ENCODE results near the gene EEFSEC.

EEFSEC gene

DNA sequence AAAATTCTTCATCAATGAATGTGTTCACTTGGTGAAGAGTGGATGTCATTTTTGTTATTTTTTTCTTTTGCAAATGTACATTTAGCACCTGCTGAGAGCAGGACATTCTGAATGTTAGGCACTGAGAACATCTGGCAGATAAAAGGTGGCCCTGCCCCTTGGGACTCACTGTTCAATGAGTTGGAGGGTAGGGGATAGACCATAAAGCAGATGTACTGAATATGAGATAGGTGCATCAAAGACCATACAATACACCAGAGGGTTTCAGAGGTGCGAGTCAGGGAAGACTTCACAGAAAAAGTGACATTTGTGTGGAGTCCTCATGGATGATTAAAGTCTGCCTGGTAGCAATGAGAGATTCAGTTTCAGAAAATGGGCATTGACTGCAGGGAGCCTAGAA, 34.2 kb downstream of the EEFSEC start:
- DNase-seq = no peak

DNA sequence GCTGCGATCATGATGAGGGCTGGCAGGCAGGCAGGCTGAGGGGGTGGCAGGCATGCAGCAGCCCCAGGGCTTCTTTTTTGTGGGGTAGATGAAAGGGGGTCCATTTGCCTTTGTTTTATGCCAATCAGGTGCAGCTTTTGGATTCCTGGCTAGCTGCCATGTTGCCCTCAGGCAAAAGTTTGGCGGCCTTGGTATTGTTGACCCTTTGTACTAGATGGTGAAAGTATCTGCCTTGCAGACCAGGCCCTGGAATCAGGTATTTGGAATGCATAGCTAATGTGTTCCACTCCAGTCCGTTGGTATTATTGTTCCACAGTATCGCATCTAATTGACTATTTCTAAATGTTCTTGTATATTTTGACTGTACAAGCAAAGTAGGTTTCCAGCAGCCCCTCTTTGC, 35.0 kb downstream of the EEFSEC start:
- no peak for DNase-seq

DNA sequence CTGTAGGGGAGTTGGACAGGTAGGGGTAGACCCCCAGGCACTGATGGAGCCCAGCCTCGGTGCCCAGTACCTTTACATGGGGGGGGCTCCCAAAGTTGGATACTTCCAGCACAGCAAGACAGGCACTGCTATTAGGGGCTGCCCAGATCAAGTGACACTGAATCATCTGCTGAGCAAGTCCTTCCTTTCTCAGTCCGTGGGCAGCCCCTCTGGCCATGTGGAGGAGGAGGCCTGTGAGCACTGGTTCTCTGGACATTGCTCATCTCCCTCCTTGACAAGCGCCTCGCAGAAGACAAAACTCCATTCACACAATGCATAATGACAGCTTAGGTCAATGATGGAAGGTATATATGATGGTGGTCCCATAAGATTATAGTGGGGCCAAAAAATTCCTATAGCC, 35.7 kb downstream of the EEFSEC start:
- peak; percentile 33 to 71 for DNase-seq

DNA sequence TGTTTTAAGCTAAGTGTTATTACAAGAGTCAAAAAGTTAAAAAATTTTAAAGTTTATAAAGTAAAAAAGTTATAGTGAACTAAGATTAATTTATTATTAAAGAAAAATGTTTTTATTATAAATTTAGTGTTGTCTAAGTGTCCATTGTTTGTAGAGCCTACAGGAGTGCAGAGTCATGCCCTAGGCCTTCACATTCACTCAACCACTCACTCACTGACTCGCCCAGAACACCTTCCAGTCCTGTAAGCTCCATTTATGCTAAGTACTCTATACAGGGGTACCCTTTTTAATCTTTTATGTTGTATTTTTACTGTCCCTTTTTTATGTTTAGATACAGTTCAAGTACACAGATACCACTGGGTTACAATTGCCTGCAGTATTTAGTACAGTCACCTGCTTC, 37.2 kb downstream of the EEFSEC start:
- no peak for DNase-seq

DNA sequence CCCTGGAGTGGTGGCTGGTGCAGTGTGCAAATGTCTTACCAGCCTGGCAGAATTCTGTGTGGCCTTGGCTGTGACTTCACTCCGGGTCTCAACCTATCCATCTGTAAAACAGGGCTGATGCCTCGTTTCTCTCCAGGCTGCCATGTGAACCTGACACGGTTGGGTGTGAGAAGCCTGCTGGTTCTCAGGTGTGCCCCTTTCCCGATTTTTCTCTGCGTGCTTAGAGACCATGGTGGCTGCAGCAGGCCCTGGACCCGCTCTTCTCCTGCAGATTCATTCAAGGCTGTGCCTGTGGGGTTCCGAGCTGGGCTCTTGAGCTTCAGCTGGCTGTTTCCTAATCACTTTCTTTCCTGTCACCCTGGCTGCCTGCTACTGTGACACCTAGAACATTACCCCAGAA, 38.9 kb downstream of the EEFSEC start:
- DNase-seq = no peak

DNA sequence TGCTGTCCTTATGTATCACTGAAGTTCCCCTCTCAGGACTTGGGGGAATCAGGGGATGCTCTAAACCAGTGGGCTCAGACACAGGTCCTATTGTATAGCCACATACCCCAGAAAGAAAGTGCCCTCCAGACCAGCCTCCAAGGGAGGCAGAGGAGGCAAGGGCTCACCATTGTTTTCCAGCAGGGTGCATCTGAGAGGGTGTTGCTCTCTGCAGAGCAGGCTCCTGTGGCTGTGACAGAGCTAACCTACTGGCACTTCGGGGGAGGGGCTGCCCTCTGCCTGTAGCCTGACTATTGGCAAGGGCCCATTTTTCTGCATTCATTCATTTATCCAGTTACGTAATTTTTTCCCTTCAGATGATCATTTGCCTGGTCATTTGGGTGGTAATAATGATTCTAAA, 39.9 kb downstream of the EEFSEC start:
- no peak for DNase-seq

DNA sequence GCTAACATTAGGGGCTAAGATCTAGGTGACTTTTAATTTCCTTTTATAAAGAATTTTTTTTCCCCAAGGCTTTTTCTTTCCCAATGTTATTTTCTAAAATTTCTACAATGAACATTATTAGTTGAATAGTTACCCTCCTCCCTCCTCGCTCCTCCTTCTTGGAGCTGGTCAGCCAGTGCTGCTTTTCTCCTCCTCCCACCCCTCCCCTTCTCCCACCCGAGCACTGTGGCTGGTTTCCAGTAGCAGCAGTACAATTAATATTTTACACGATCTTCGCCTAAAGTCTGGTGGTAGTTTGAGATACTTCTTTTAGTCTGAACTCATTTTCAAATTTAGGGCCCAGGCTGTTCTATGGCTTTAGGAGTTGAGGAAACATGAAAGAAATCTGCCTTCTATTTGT, 41.6 kb downstream of the EEFSEC start:
- DNase-seq = no peak

DNA sequence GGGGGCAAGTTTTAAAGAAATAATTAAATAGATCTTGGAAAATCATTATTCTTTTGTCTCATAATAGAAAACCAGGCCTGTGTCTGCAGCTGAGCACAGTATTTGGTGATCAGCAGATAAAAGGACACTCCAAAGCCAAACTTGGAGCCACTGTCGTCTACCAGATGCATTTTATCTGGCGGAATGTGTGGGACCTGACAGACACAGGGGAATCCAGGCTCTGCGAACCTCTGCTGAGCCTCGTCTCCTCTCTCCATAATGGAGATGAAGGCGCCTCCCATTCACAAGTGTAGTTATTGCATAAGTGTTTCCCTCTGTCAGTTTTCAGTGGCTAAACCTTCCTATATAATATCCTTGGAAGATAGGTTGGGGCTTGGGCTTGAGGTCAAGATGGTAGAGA, 42.1 kb downstream of the EEFSEC start:
- DNase-seq = no peak

GRCh38 chr3:128195802-128196201, 42.5 kb downstream of the EEFSEC start:
- DNase-seq = peak; percentile 19 to 37

DNA sequence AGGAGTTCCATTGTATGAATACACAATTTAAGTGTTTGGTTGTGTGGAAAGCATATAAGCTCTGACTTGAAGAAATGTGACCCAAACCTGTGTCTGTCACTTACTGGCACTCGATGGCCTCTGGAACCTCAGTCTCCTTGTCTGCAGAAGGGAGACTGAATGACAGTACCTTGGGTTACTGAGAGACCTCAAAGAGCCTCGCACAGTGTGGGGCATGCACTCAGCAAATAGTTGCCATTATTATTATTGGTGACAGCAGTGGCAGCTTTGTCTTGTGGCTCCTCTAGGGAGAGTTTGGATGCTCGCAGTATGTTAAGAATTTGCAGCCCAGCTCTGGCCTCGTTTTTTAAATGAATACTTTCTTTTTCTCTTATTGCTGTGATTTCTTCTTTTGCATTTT, 43.4 kb downstream of the EEFSEC start:
- no peak for DNase-seq

- DNase-seq = no peak
Observed at GRCh38 chr3:128197855-128198254, 44.6 kb downstream of the EEFSEC start.

- no peak for DNase-seq
Observed at GRCh38 chr3:128198313-128198712, 45.0 kb downstream of the EEFSEC start.

GRCh38 chr3:128199110-128199509, 45.8 kb downstream of the EEFSEC start:
- DNase-seq = no peak

- no peak for DNase-seq
Observed at GRCh38 chr3:128201158-128201755, 48.0 kb downstream of the EEFSEC start.

GRCh38 chr3:128203169-128203568, 49.9 kb downstream of the EEFSEC start:
- DNase-seq = no peak

DNA sequence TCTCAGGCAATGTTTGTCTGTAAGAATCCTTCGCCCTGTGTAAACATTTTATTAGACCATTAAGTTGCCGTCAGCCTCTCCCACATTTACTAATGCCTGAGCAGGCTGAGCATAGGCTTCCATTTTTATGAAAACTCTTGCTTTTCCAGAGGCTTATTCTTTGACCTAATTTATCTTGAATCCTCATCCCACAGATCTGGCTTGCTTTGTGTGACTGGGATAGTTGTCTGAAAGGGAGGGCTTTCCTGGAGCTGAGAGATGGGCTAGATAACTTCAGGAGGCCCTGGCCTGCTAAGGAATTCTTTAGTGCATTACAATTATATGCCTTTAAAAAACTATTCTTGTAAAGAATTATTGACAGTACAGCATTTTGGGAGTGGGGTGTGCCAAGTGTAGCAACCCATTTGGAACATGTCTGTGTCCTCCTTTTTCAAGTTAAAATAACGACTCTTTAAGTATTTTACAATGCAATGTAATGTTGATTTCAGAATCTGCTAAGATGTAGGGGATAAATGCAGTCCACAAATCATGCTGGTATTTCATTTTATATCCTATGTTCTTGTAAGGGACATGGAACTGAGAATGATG, 52.4 kb downstream of the EEFSEC start:
- DNase-seq = no peak

DNA sequence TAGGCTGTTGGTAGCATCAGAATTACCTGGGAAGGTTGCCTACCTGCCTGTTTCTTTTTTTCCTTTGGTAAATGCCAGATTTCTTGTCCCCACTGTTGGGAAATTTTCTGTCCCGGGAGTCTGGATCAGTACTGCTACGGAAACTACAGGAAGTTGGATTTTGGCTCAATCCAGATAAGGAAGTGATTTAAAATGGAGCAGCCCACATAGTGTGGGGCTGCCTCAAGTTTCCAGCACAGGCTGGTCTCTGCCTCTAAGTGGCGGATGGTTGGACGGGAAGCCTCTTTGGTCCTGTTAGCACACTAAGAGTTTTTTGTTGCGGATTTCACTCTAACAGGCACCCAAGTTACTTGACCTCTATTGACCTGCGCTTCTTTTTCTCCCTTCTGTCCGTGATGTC, 54.7 kb downstream of the EEFSEC start:
- DNase-seq = no peak

- DNase-seq = no peak
Observed at GRCh38 chr3:128210711-128211110, 57.4 kb downstream of the EEFSEC start.

GRCh38 chr3:128214056-128214455, 60.8 kb downstream of the EEFSEC start:
- no peak for DNase-seq

GRCh38 chr3:128215290-128215689, 62.0 kb downstream of the EEFSEC start:
- no peak for DNase-seq

GRCh38 chr3:128215800-128216495, 62.7 kb downstream of the EEFSEC start:
- DNase-seq = no peak

- DNase-seq = no peak
Observed at GRCh38 chr3:128217702-128218547, 64.6 kb downstream of the EEFSEC start.

- DNase-seq = no peak
Observed at GRCh38 chr3:128218548-128219257, 65.4 kb downstream of the EEFSEC start.
